Keratinocyte (primary cell): ENCODE data around the gene HELZ. TPM values are rescaled to one million over a fixed set of nuclear protein-coding genes. Genes with fewer than 3 reads are reported as not detected.

Experiments used
- DNase-seq: peaks from one replicate; pipeline ENCODE4 v3.0.0-alpha.2; 2011; ENCODE audit warnings: low read depth, missing footprints, low spot score
- FAIRE-seq: peaks from 2 replicates; lab custom pipeline; 2011; peaks lifted over from hg19 to GRCh38; lab: Jason Lieb, UNC
- H2AFZ ChIP-seq: 2 replicates; pipeline ENCODE4 v1.6.0; 2012; ENCODE audit warnings: low read length, control low read depth, inconsistent platforms; ENCODE audit not compliant: control insufficient read depth
- H3K27ac ChIP-seq: 2 replicates; pipeline ENCODE4 v1.5.1; 2011; ENCODE audit warnings: low read length; ENCODE audit not compliant: control insufficient read depth, insufficient read depth
- H3K27me3 ChIP-seq: 3 replicates; pipeline ENCODE4 v1.6.0; 2011; ENCODE audit warnings: low read length; ENCODE audit not compliant: control insufficient read depth, insufficient read depth; ENCODE audit errors: extremely low read depth
- H3K36me3 ChIP-seq, 2 experiments: 2 replicates in 1 of 2; 3 replicates in 1 of 2; pipeline ENCODE4 v1.5.1; 2011; ENCODE audit warnings: low read length in 2 of 2, mild to moderate bottlenecking in 1 of 2; ENCODE audit not compliant: control insufficient read depth in 2 of 2, insufficient read depth in 2 of 2; ENCODE audit errors: extremely low read depth in 1 of 2
- H3K4me1 ChIP-seq: 3 replicates; pipeline ENCODE4 v1.5.1; 2011; ENCODE audit warnings: low read length; ENCODE audit not compliant: control insufficient read depth, insufficient read depth; ENCODE audit errors: extremely low read depth
- H3K4me2 ChIP-seq: 3 replicates; pipeline ENCODE4 v1.6.0; 2011; ENCODE audit warnings: low read depth, low read length; ENCODE audit not compliant: control insufficient read depth, insufficient read depth; ENCODE audit errors: extremely low read depth
- H3K4me3 ChIP-seq, 3 experiments: fragments of 200-600 bp in 1 of 3; sonication (generic) in 1 of 3; 2 replicates in 2 of 3; 3 replicates in 1 of 3; pipeline ENCODE4 v1.5.1; 2011 to 2016; ENCODE audit warnings: low read length in 3 of 3, mild to moderate bottlenecking in 3 of 3, control low read depth in 2 of 3, inconsistent platforms in 1 of 3, low read depth in 1 of 3, mixed read lengths in 1 of 3, mixed run types in 1 of 3, moderate library complexity in 1 of 3; ENCODE audit not compliant: control insufficient read depth in 2 of 3, insufficient read depth in 2 of 3; ENCODE audit errors: extremely low read depth in 1 of 3
- H3K79me2 ChIP-seq: 2 replicates; pipeline ENCODE4 v1.6.0; 2012; ENCODE audit warnings: low read length; ENCODE audit not compliant: control insufficient read depth, insufficient read depth
- H3K9ac ChIP-seq: 3 replicates; pipeline ENCODE4 v1.6.0; 2011; ENCODE audit warnings: low read length; ENCODE audit not compliant: control insufficient read depth, insufficient read depth; ENCODE audit errors: extremely low read depth
- H3K9me1 ChIP-seq: 3 replicates; pipeline ENCODE4 v1.6.0; 2011; ENCODE audit warnings: low read length; ENCODE audit not compliant: control insufficient read depth, insufficient read depth; ENCODE audit errors: extremely low read depth
- H3K9me3 ChIP-seq: 2 replicates; pipeline ENCODE4 v1.5.1; 2012; ENCODE audit warnings: low read depth, low read length; ENCODE audit not compliant: control insufficient read depth
- H4K20me1 ChIP-seq: 3 replicates; pipeline ENCODE4 v1.6.0; 2011; ENCODE audit warnings: low read length; ENCODE audit not compliant: control insufficient read depth, insufficient read depth; ENCODE audit errors: extremely low read depth
- EZH2 ChIP-seq: IDR thresholded peaks from one replicate; pipeline ENCODE4 v1.6.1; 2012; ENCODE audit warnings: inconsistent platforms, mild to moderate bottlenecking, low read length, moderate library complexity
- dilution Hi-C: fragments of 300-500 bp; cut with MboI; formaldehyde crosslinking; loops from one replicate; pipeline ENCODE4 v1.7.0; 2020; ENCODE audit warnings: low sequenced_read_pairs; ENCODE audit not compliant: extremely low pct_ligation_motif_present
- polyA plus RNA-seq, 5 experiments: library from polyadenylated mRNA; depleted of rRNA in 3 of 5; stranded (reverse) in 3 of 5; stranded (forward) in 1 of 5; unstranded in 1 of 5; fragments of >200 nt; gene quantifications; 1 replicate in 1 of 5; 2 replicates in 3 of 5; 3 replicates in 1 of 5; pipeline versions ENCODE4 v1.2.1 to v1.2.3, GENCODE V29; 2011 to 2012; ENCODE audit warnings: missing spikeins in 2 of 5, low read depth in 1 of 5, low replicate concordance in 1 of 5
- TF ChIP-seq, protein P1 (sequence below), 3 experiments: IDR thresholded peaks in 1 of 3; conservative IDR thresholded peaks in 1 of 3; optimal IDR thresholded peaks in 1 of 3; 2 replicates in 2 of 3; 3 replicates in 1 of 3; pipeline versions ENCODE3 to v1.5.1; 2011; ENCODE audit warnings: low read length in 3 of 3, mild to moderate bottlenecking in 3 of 3, moderate library complexity in 2 of 3, control low read depth in 1 of 3, inconsistent platforms in 1 of 3; ENCODE audit not compliant: insufficient read depth in 2 of 3; ENCODE audit errors: extremely low read depth in 1 of 3

HELZ gene
- polyA plus RNA-seq, 1 donor (not counting 4 experiments of a cell fraction or from before 2014, with no cell fraction given), result 18.2 TPM

DNA sequence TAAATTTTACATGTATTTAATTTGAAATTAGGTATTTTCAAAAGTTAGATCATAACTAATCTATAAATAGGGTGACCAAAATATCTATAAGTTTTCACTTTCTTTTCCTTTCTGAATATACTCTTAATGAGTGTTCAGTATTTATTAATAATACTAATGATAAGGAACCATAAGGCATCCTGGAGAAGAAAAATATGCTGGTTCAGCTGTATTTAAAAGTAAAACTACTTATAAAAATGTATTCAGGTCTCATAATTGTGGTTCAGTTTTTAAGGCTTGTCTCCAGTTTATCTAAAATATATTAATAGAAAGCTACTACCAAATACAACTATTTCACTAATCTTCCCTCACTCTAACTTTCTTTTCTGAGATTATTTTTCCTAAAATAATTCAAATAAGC is 67.3 kb downstream of the HELZ start:
- FAIRE-seq, result no peak
- peaks cover 3 to 13% of the 10 kb centered on the region in 2 experiments for H3K36me3 ChIP-seq

DNA sequence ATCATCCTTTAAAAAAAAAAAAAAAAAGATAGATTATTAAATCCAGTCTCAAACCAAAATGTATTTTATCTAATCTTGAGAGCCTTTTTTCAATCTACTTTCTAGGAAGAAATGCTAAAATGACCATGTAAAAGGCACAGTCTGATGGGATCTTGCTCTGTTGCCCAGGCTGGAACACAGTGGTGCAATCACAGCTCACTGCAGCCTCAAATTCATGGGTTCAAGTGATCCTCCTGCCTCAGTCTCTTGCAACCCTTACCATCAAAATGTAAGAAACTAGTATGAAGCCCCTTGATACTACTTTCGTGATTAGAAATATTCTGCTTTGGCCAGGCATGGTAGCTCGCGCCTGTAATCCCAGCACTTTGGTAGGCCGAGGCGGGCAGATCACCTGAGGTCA is 70.8 kb downstream of the HELZ start:
- no peaks in the 10 kb centered on the region for H3K4me1 ChIP-seq
- no peak for FAIRE-seq
- dilution Hi-C loops, result no loop called here
- no peak overlapping the region for H3K4me3 ChIP-seq
- H3K9me3 ChIP-seq, result no peaks in the 10 kb centered on the region
- peaks cover 0 to 18% of the 10 kb centered on the region in 2 experiments for H3K36me3 ChIP-seq
- H4K20me1 ChIP-seq, result no peaks in the 10 kb centered on the region
- no peak overlapping the region for H2AFZ ChIP-seq
- DNase-seq, result no peak
- H3K4me2 ChIP-seq, result no peak overlapping the region
- H3K9me1 ChIP-seq, result no peaks in the 10 kb centered on the region
- no peak overlapping the region for H3K27ac ChIP-seq
- TF ChIP-seq, protein P1, sequence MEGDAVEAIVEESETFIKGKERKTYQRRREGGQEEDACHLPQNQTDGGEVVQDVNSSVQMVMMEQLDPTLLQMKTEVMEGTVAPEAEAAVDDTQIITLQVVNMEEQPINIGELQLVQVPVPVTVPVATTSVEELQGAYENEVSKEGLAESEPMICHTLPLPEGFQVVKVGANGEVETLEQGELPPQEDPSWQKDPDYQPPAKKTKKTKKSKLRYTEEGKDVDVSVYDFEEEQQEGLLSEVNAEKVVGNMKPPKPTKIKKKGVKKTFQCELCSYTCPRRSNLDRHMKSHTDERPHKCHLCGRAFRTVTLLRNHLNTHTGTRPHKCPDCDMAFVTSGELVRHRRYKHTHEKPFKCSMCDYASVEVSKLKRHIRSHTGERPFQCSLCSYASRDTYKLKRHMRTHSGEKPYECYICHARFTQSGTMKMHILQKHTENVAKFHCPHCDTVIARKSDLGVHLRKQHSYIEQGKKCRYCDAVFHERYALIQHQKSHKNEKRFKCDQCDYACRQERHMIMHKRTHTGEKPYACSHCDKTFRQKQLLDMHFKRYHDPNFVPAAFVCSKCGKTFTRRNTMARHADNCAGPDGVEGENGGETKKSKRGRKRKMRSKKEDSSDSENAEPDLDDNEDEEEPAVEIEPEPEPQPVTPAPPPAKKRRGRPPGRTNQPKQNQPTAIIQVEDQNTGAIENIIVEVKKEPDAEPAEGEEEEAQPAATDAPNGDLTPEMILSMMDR (optimal IDR thresholded peaks at IDR 0.05 in 1 of 3, IDR thresholded peaks at IDR 0.05 in 1 of 3, conservative IDR thresholded peaks at IDR 0.05 in 1 of 3; ENCODE audit: extremely low read depth in 1 of 3, insufficient read depth in 2 of 3, low read length in 3 of 3), result no peak
- no peak for TF ChIP-seq EZH2
- no peak overlapping the region for H3K9ac ChIP-seq
- H3K27me3 ChIP-seq, result no peaks in the 10 kb centered on the region
- H3K79me2 ChIP-seq, result no peaks in the 10 kb centered on the region

More for the DNA sequence above, 67.3 kb downstream of the HELZ start:
- Histone ChIP-seq H3K27me3 (no peaks in the 10 kb centered on the region), H3K4me3 (no peak overlapping the region), H3K4me1 (no peaks in the 10 kb centered on the region), H3K79me2 (no peaks in the 10 kb centered on the region), H2AFZ (no peak overlapping the region), H3K9me3 (no peaks in the 10 kb centered on the region), H3K27ac (no peak overlapping the region), H4K20me1 (no peaks in the 10 kb centered on the region), H3K4me2 (no peak overlapping the region), H3K9ac (no peak overlapping the region), H3K9me1 (no peaks in the 10 kb centered on the region)
- no peak for DNase-seq
- dilution Hi-C loops, result no loop called here
- no peak for TF ChIP-seq EZH2
- TF ChIP-seq, protein P1 (optimal IDR thresholded peaks at IDR 0.05 in 1 of 3, IDR thresholded peaks at IDR 0.05 in 1 of 3, conservative IDR thresholded peaks at IDR 0.05 in 1 of 3; ENCODE audit: extremely low read depth in 1 of 3, insufficient read depth in 2 of 3, low read length in 3 of 3), result no peak
